GM12873 (cell line): ENCODE data around the gene HTR7.

Source experiments
- CTCF ChIP-seq: IDR thresholded peaks from 2 replicates; pipeline ENCODE4 v1.5.1; 2012; ENCODE audit warnings: low read depth, mild to moderate bottlenecking, moderate library complexity, low read length, control low read depth; ENCODE audit not compliant: insufficient read depth; ENCODE audit errors: missing control alignments

Gene HTR7

GRCh38 chr10:90800232-90800796 is 57.5 kb downstream of the HTR7 start:
- no peak for TF ChIP-seq CTCF

GRCh38 chr10:90799172-90799571 is 58.7 kb downstream of the HTR7 start:
- no peak for TF ChIP-seq CTCF

GRCh38 chr10:90798482-90798881 is 59.4 kb downstream of the HTR7 start:
- no peak for TF ChIP-seq CTCF

- TF ChIP-seq CTCF, result no peak
These were observed 67.4 kb downstream of the HTR7 start for GRCh38 chr10:90790422-90790821.

GRCh38 chr10:90788968-90789367 is 68.9 kb downstream of the HTR7 start:
- no peak for TF ChIP-seq CTCF

GRCh38 chr10:90788199-90788491 is 69.7 kb downstream of the HTR7 start:
- TF ChIP-seq CTCF, result no peak

GRCh38 chr10:90787393-90788198 is 70.2 kb downstream of the HTR7 start:
- TF ChIP-seq CTCF, result peak; percentile 73
